Endothelial cell of umbilical vein (primary cell): ENCODE measurements around the gene LBR. TPM values are rescaled to one million over a fixed set of nuclear protein-coding genes. Genes with fewer than 3 reads are reported as not detected.

Experiments used
- BruUV-seq: library from RNA; stranded (reverse); fragments of 400-500 nt; replicated peaks from 2 replicates; lab custom pipeline; 2021; lab: Mats Ljungman, UMichigan
- CTCF ChIA-PET: fragments of 300-600, 350-600 bp; sonication (Branson Sonifier 250); formaldehyde crosslinking; loops from one replicate; lab custom pipeline; 2021; ENCODE audit warnings: antibody characterized with exemption, inconsistent platforms; lab: Charles Lee
- POLR2A ChIA-PET: fragments of 300-600, 350-600 bp; sonication (Branson Sonifier 250); formaldehyde crosslinking; loops from one replicate; lab custom pipeline; 2021; ENCODE audit warnings: antibody characterized with exemption, inconsistent platforms; lab: Charles Lee
- DNase-seq: peaks from one replicate; pipeline ENCODE4 v3.0.0-alpha.2; 2011; ENCODE audit warnings: low read depth, low spot score
- FAIRE-seq: peaks from 2 replicates; lab custom pipeline; 2011; peaks lifted over from hg19 to GRCh38; lab: Jason Lieb, UNC
- H2AFZ ChIP-seq: 2 replicates; pipeline ENCODE4 v1.6.0; 2012; ENCODE audit warnings: low read depth, low read length, control low read depth, inconsistent platforms
- H3K27ac ChIP-seq: 2 replicates; pipeline ENCODE4 v1.5.1; 2011; ENCODE audit warnings: low read depth, mild to moderate bottlenecking, control low read depth, low read length, moderate library complexity; ENCODE audit not compliant: insufficient read depth
- H3K27me3 ChIP-seq, 2 experiments: 2 replicates each; pipeline versions ENCODE4 v1.6.0 to v1.6.1; 2011; ENCODE audit warnings: low read length in 2 of 2, mixed read lengths in 1 of 2; ENCODE audit not compliant: control insufficient read depth in 2 of 2, insufficient read depth in 2 of 2
- H3K36me3 ChIP-seq, 2 experiments: 2 replicates in 1 of 2; 3 replicates in 1 of 2; pipeline ENCODE4 v1.5.1; 2011; ENCODE audit warnings: low read length in 2 of 2, mild to moderate bottlenecking in 1 of 2, moderate library complexity in 1 of 2; ENCODE audit not compliant: control insufficient read depth in 2 of 2, insufficient read depth in 2 of 2; ENCODE audit errors: extremely low read depth in 1 of 2
- H3K4me1 ChIP-seq: 3 replicates; pipeline ENCODE4 v1.5.1; 2011; ENCODE audit warnings: mild to moderate bottlenecking, low read length; ENCODE audit not compliant: control insufficient read depth, insufficient read depth; ENCODE audit errors: extremely low read depth
- H3K4me2 ChIP-seq: 2 replicates; pipeline ENCODE4 v1.6.1; 2011; ENCODE audit warnings: low read length, control low read depth, mixed read lengths; ENCODE audit not compliant: insufficient read depth
- H3K4me3 ChIP-seq, 3 experiments: fragments of 200-600 bp in 1 of 3; sonication (generic), shearing (Covaris generic) in 1 of 3; replicated peaks in 1 of 3; 2 replicates each; pipeline ENCODE4 v1.5.1; 2011 to 2016; ENCODE audit warnings: control low read depth in 3 of 3, low read length in 3 of 3, mild to moderate bottlenecking in 2 of 3, inconsistent platforms in 1 of 3, low read depth in 1 of 3, moderate library complexity in 1 of 3; ENCODE audit not compliant: insufficient read depth in 1 of 3
- H3K79me2 ChIP-seq: 2 replicates; pipeline ENCODE4 v1.6.0; 2012; ENCODE audit warnings: low read length, inconsistent platforms; ENCODE audit not compliant: control insufficient read depth, insufficient read depth
- H3K9ac ChIP-seq: replicated peaks from 2 replicates; pipeline ENCODE3; 2011; ENCODE audit warnings: low read length, control low read depth; ENCODE audit not compliant: insufficient read depth; ENCODE audit errors: extremely low read depth
- H3K9me1 ChIP-seq: replicated peaks from 3 replicates; pipeline ENCODE4 v1.6.0; 2011; ENCODE audit warnings: mild to moderate bottlenecking, low read length; ENCODE audit not compliant: control insufficient read depth, insufficient read depth; ENCODE audit errors: extremely low read depth
- H3K9me3 ChIP-seq: replicated peaks from 2 replicates; pipeline ENCODE4 v1.5.1; 2012; ENCODE audit warnings: low read length, inconsistent platforms; ENCODE audit not compliant: control insufficient read depth, insufficient read depth
- H4K20me1 ChIP-seq: replicated peaks from 2 replicates; pipeline ENCODE3; 2011; ENCODE audit warnings: mild to moderate bottlenecking, low read length; ENCODE audit not compliant: control insufficient read depth, insufficient read depth; ENCODE audit errors: extremely low read depth
- EZH2 ChIP-seq: IDR thresholded peaks from 2 replicates; pipeline ENCODE4 v1.6.1; 2012; ENCODE audit warnings: borderline replicate concordance, low read depth, mild to moderate bottlenecking, moderate library complexity, low read length, inconsistent platforms; ENCODE audit not compliant: severe bottlenecking
- FOS ChIP-seq: IDR thresholded peaks from 2 replicates; pipeline ENCODE4 v1.6.1; 2011; ENCODE audit warnings: mild to moderate bottlenecking, low read length, moderate library complexity, borderline replicate concordance; ENCODE audit not compliant: insufficient read depth
- GATA2 ChIP-seq: IDR thresholded peaks from 2 replicates; pipeline ENCODE4 v1.7.0; 2011; ENCODE audit warnings: low read depth, mild to moderate bottlenecking, moderate library complexity, mixed read lengths, low read length; ENCODE audit not compliant: insufficient read length, insufficient read depth
- JUN ChIP-seq: IDR thresholded peaks from 2 replicates; pipeline ENCODE4 v1.6.1; 2011; ENCODE audit warnings: borderline replicate concordance, low read depth; ENCODE audit not compliant: insufficient read length, insufficient read depth
- MYC ChIP-seq: IDR thresholded peaks from one replicate; pipeline ENCODE4 v1.6.1; 2011; ENCODE audit warnings: mild to moderate bottlenecking, low read depth, low read length
- POLR2A ChIP-seq: IDR thresholded peaks from 2 replicates; pipeline ENCODE4 v1.6.1; 2012; ENCODE audit warnings: low read depth, mild to moderate bottlenecking, control low read depth, low read length
- POLR2AphosphoS5 ChIP-seq: IDR thresholded peaks from 2 replicates; pipeline ENCODE4 v1.6.1; 2012; ENCODE audit warnings: low read depth, mild to moderate bottlenecking, control low read depth, low read length, moderate library complexity; ENCODE audit not compliant: insufficient read depth
- dilution Hi-C: fragments of 300-500 bp; cut with MboI; formaldehyde crosslinking; loops from one replicate; pipeline ENCODE4 v1.15.0; 2019; ENCODE audit warnings: low sequenced_read_pairs; ENCODE audit not compliant: extremely low pct_ligation_motif_present
- intact Hi-C: fragments of 100-400 bp; cut with micrococcal nuclease; formaldehyde crosslinking; loops from one replicate; pipeline ENCODE4 v1.10.0; 2022
- polyA plus RNA-seq, 4 experiments: library from polyadenylated mRNA; depleted of rRNA in 3 of 4; stranded (reverse) in 3 of 4; unstranded in 1 of 4; fragments of >200 nt; gene quantifications; 2 replicates each; pipeline versions ENCODE4 v1.2.1 to v1.2.3, GENCODE V29; 2011 to 2012; ENCODE audit warnings: missing spikeins in 1 of 4
- total RNA-seq: library from RNA; stranded (reverse); gene quantifications from 2 replicates; pipeline ENCODE4 v1.2.3, GENCODE V29; 2021
- TF ChIP-seq, protein P1 (sequence below): IDR thresholded peaks from 2 replicates; pipeline ENCODE4 v1.6.1; 2011; ENCODE audit not compliant: insufficient read depth, insufficient read length
- TF ChIP-seq, protein P2 (sequence below), 2 donors: IDR thresholded peaks; 1 replicate in 1 of 2; 2 replicates in 1 of 2; pipeline ENCODE4 v1.5.1; 2011; ENCODE audit warnings: low read length in 2 of 2, mild to moderate bottlenecking in 2 of 2, moderate library complexity in 2 of 2, control low read depth in 1 of 2, inconsistent platforms in 1 of 2, low read depth in 1 of 2; ENCODE audit not compliant: insufficient read depth in 1 of 2; ENCODE audit errors: extremely low read depth in 1 of 2

The LBR gene
- total and polyA plus RNA-seq, 2 donors (not counting 3 experiments of a cell fraction or from before 2014, with no cell fraction given), result 53.9 to 119 TPM

DNA sequence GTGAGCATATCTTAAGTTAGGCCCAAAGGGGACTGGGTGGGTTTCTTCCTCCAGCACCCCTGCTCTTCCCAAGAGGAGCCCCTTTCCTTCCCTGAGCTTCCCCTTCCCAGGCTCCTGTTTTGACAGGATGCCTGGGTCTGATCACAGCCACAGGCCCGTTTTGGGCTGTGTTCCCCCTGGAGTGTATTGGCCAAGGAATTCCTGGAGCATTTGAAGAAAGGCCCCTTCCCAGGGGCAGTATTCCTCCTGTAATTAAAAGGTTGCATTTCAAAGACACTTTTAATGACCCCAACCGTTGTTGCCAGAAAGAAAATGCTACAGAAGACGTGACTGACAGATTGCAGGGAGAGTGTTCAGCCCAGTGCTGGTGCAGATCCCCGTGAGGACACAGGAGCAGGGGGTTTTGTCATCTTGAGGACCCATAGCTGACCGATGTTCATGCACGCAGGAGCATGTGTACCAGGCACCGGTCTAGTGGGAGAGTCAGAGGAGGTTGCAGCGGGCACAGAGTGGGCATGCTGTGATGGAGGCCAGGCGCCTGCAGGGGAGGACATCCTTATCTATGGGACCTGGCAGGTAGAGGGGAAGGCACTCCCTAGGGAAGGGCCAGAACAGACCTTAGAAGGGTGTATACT lies 19.3 kb upstream of the LBR start:
- POLR2A ChIA-PET, result no interaction called here

More for the DNA sequence above, 19.3 kb upstream of the LBR start:
- Histone ChIP-seq H3K9me3 (no peaks in the 10 kb centered on the region), H3K9me1 (no peaks in the 10 kb centered on the region), H3K4me2 (no peak overlapping the region), H3K27ac (no peak overlapping the region), H3K4me3 (no peak overlapping the region), H3K36me3 (no peaks in the 10 kb centered on the region), H4K20me1 (no peaks in the 10 kb centered on the region), H3K9ac (no peak overlapping the region), H3K79me2 (no peaks in the 10 kb centered on the region), H2AFZ (no peak overlapping the region), H3K4me1 (peaks cover 37% of the 10 kb centered on the region), H3K27me3 (peaks cover 2% of the 10 kb centered on the region in 2 experiments)
- DNase-seq (no peak), FAIRE-seq (no peak)
- TF ChIP-seq POLR2AphosphoS5, result no peak
- TF ChIP-seq POLR2A, result no peak
- TF ChIP-seq, protein P1, sequence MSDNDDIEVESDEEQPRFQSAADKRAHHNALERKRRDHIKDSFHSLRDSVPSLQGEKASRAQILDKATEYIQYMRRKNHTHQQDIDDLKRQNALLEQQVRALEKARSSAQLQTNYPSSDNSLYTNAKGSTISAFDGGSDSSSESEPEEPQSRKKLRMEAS, result no peak
- no peak for TF ChIP-seq EZH2
- TF ChIP-seq, protein P2, sequence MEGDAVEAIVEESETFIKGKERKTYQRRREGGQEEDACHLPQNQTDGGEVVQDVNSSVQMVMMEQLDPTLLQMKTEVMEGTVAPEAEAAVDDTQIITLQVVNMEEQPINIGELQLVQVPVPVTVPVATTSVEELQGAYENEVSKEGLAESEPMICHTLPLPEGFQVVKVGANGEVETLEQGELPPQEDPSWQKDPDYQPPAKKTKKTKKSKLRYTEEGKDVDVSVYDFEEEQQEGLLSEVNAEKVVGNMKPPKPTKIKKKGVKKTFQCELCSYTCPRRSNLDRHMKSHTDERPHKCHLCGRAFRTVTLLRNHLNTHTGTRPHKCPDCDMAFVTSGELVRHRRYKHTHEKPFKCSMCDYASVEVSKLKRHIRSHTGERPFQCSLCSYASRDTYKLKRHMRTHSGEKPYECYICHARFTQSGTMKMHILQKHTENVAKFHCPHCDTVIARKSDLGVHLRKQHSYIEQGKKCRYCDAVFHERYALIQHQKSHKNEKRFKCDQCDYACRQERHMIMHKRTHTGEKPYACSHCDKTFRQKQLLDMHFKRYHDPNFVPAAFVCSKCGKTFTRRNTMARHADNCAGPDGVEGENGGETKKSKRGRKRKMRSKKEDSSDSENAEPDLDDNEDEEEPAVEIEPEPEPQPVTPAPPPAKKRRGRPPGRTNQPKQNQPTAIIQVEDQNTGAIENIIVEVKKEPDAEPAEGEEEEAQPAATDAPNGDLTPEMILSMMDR (IDR thresholded peaks at IDR 0.05; ENCODE audit: extremely low read depth in 1 of 2, insufficient read depth in 1 of 2, low read depth in 1 of 2, low read length in 2 of 2), result no peak
- TF ChIP-seq JUN, result no peak
- no peak for TF ChIP-seq MYC
- TF ChIP-seq FOS, result no peak
- no peak for TF ChIP-seq GATA2
- dilution Hi-C loops, result no loop called here
- intact Hi-C loops, result no loop called here
- BruUV-seq, result no TSS peak
- CTCF ChIA-PET, result interaction anchor here (1.1 to 3.5 kb wide), 5 partner anchors 18 to 128 kb away, joined by 3 to 15 read pairs (median 4); no protein-coding TSS in a partner anchor
